Dermis blood vessel endothelial cell (primary cell): ENCODE results near the gene GRAMD2A. TPM values are rescaled to one million over a fixed set of nuclear protein-coding genes. Genes with fewer than 3 reads are reported as not detected.

Experiments used
- DNase-seq: peaks from one replicate; pipeline ENCODE4 v3.0.0; 2010
- total RNA-seq: library from RNA; depleted of rRNA; stranded (reverse); fragments of >200 nt; gene quantifications from 2 replicates; pipeline ENCODE4 v1.2.3, GENCODE V29; 2014

Gene GRAMD2A
- total RNA-seq, 1 donor from 2014 or later, result 0.17 TPM

- DNase-seq, result no peak
Measured at GRCh38 chr15:72216079-72216478, 18.5 kb upstream of the GRAMD2A start.

GRCh38 chr15:72207558-72208085 is 10.0 kb upstream of the GRAMD2A start:
- DNase-seq, result no peak

GRCh38 chr15:72206677-72207000 is 9.1 kb upstream of the GRAMD2A start:
- no peak for DNase-seq

DNA sequence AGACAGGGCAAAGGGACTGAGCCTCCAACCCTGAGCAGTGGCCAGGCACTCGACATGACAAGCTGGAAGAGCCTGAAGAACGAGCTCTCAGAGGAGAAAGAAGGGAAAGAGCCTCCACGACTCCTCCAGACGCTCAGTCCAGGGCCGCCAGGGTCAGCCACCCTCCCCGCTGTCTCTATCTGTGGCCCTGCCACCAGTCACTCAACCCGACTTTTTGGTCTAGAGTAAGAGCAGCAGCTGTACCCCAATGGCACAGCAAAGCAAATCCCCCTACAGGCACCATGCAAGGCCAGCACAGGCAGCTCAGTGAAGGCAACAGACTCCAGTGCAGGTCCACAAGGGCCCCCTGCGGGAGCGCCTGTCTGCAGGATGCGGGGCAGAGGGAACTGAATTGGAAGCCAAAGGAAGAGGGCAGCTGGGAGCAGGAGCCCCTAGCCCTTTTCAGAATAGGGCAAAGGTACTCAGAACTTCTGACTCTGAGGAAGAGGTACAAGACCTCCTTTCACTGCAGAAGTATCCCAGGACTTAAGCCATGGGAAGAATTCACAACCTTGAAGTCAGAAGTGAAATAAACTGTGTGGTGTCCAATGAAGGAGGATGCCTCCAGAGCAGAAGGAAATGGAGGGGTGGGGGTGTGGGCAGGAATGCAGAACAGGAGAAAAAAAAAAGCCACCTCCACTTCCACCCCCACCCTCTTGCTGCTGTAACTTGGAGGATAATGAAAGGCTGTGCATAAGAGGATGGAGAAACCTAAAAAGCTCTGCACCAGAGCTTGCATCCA is 8.5 kb upstream of the GRAMD2A start:
- no peak for DNase-seq

DNA sequence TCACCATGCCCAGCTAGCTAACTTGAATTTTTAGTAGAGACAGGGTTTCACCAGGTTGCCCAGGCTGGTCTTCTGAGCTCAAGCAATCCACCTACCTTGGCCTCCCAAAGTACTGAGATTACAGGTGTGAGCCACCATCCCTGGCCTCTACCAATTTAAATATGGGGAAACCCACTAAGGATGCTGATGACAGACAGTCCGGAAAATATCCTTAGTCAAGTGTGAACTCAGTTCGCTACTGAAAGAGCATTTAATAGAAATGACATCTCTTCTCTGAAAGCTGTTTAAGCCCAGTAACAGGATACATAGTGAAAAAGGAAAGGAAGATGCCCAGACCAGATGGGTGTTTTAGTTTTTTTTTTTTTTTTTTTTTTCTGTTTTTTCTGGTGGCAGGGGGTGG is 7.7 kb upstream of the GRAMD2A start:
- no peak for DNase-seq

GRCh38 chr15:72203507-72203837 is 5.9 kb upstream of the GRAMD2A start:
- DNase-seq, result peak; percentile 93

DNA sequence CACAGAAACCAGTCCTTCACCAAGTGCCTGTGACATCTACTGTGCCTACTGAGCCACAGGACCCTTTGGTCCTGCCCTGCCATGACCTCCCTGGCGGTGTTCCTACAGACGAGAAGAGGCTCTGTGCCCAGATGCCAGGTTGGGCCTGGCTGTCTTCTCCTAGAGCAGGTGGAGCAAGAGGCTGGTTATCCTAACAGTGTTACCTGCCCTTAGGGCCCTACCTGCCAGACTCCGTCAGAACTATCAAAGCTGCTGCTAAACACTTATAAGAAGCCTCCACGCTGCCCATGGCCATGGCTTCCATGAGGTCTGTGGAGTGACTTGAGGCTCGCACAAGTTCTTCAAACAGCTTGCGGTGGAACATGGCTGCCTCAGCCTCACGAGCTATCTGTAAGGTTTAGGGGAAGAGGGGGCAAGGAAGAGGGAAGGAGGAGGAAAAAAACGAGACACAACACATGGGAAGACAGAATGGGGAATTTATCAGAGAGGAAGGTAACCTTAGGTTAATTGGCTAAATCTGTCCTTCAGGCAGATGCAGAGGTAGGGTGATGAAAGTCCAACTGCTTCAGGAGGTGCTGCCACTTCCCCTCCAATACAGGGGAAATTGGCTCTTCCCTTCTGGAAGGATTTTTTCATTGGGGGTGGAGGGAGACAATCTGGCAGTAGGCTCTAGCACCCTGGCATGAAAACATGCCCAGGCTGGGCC is 5.4 kb upstream of the GRAMD2A start:
- DNase-seq, result no peak

DNA sequence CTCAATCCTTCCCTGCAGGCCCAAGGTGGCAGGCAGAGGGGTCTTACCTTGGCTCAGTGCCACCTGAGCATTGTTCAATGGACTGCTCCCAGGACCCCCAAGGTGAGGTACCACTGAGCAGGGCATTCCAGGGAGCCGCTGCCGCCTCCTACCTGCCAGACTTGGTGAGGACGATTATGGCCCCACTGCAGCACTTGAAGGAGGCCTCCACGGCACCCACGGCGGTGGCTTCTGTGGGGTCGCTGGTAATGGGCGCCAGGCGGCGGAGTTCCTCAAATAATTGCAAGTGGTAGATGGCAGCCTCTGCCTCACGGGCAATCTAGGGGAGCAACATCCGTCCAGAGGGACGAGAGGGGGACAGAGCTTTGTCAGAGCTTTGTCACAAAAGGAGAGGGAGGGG is 4.7 kb upstream of the GRAMD2A start:
- DNase-seq, result no peak

- no peak for DNase-seq
Measured at GRCh38 chr15:72201391-72201921, 3.9 kb upstream of the GRAMD2A start.

DNA sequence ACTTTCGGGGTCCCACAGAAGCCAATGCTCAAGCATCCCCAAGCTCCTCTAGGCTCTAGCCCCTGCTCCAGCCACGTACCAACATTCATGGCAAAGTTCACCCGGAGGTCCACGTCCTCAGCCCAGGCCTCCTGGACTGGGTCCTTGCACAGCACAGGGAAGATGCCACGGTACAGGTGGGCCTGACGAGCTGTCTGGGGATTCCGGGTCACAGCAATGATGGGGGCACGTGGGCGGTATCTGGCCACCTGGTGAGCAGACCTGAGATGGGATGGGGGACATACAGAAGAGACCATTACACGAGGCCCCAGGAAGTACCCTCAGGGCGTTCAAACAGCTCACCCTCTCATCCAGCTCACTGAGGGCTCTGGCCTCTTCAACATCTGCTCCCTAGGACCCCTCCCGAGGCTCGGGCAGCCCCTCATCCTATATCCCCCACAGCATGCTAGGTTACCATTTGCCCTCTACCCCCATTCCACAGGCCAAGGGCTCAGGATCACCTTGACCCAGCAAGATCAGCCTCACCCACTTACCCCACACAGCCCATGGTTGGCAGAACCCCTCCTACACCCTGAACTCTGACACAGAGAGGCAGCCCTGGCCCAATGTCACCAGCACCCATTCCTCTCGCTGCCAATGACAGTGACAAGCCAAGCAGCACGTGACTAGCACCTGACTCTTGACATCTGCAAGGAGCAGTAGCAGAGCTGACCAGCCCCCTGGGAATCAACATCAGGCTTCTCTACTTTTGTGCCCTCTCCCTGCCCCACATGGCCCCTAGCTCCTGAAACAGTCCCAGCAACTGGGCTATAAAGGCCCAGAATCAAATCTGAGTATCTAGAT is 3.0 kb upstream of the GRAMD2A start:
- DNase-seq, result no peak

DNA sequence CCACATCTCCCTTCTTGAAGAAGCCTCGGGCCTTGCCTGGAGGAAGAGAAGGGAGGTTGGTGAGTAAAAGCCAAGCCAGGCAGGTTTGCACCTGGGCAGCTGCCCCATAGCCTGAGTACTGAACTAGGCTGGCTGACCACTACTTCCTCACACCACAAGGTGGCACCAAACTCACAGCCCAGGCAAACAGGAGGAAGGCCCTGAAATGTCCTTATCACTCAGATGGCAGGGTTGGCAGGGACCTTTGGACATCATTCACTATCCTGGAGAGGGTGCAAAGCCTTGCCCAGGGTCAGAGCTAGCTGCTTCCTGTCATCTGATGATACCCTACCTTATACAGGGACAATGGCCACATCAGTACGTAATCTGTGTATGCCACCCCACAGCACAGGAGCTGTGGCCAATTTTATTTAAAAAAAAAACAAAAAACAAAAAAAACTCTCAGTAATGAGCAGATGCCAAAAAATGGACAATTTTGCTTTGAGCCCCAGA is 2.2 kb upstream of the GRAMD2A start:
- DNase-seq, result peak; percentile 90

- DNase-seq, result no peak
Measured at GRCh38 chr15:72199205-72199515, 1.6 kb upstream of the GRAMD2A start.

GRCh38 chr15:72198356-72199204 is 993 bp upstream of the GRAMD2A start:
- DNase-seq, result no peak

- DNase-seq, result no peak
Measured at GRCh38 chr15:72197041-72197459, 537 bp downstream of the GRAMD2A start.

DNA sequence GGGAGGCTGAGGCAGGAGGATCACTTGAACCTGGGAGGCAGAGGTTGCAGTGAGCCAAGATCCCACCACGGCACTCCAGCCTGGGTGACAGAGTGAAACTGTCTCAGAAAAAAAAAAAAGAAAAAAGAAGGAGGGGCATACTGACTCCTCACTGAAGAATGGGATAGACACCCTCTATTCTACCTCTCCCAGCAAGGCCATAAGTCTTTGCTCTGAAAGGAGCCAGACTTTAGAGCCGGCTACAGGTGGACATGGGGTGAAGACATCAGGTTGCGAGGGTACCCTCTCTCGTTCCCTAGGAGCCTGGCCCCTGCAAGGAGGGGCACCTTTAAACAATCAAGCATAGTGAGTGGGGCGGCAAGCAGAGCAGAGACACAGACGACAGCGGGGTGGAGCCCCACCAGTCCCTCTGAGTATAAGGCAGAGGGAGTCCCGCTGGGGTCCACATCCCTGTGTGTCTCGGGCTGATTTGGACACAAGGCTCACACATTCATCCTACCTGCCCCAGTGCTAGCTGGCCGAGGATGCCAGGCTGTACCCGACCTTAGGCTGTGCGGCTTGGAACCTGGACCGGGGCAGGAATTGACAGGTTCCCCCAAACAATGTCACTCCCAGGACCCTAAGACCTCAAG is 1.1 kb downstream of the GRAMD2A start:
- DNase-seq, result no peak

GRCh38 chr15:72195101-72195511 is 2.5 kb downstream of the GRAMD2A start:
- no peak for DNase-seq

- no peak for DNase-seq
Measured at GRCh38 chr15:72193836-72194396, 3.7 kb downstream of the GRAMD2A start.

DNA sequence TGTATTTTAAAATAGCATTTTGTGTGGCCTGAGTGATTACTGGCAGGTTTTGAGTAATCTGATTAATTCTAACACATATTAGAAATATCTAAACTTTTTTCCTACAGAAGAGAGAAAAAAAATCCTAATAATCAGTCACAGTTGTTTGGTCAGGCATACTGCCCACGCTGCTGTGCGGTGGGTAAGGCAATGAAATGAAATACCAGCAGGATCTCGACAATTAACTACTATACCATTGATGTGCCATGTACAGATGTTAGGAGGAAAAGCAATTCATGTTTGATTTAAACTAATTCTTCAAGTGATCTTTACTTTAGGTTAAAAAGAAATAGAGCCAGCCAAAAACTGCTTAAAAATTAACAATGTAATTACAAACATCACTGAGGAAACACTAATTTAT is 5.2 kb downstream of the GRAMD2A start:
- no peak for DNase-seq

DNA sequence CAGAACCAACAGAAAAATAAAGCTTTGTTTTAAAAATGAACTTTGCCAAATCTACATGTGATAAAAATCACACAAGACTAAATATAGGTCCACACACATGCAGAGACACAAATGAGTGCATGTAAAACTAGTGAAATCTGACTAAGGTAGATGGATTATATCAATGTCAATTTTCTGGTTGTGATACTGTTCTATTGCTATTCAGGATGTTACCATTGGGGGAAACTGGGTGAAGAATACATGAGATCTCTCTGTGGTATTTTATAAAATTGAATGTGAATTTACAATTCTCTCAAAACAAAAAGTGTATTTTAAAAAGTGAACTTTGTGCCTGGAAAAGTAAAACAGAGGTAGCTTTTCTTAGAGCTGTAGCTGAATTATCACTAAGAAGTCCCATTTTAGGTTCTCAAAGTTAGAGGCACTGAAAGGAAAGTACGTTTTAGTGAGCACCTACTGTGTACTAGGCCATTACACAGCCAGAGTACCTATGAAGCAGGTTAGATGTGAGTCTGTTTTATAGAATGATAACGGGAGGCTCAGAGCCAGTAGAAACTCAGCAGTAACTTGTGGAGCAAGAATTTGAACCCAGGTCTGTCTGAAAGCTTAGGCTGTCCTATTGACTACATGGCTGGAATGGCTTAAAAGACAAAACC is 8.2 kb downstream of the GRAMD2A start:
- DNase-seq, result no peak

- no peak for DNase-seq
Measured at GRCh38 chr15:72184165-72184811, 13.3 kb downstream of the GRAMD2A start.
